Thoracic aorta (tissue), 2 donors: ENCODE data around the gene NFIA. TPM values are rescaled to one million over a fixed set of nuclear protein-coding genes. Genes with fewer than 3 reads are reported as not detected.

Experiments
- ATAC-seq: fragments of 150-250 bp; one replicate; pipeline ENCODE4 v1.8.0; 2017; ENCODE audit warnings: low read depth; ENCODE audit not compliant: insufficient number of reproducible peaks, low FRiP score
- DNase-seq: peaks from one replicate; pipeline ENCODE4 v3.0.0-alpha.2; 2020; ENCODE audit warnings: low spot score
- H3K27ac ChIP-seq, 2 donors: fragments of 200-600 bp; sonication (generic); 1 replicate in 1 of 2; 2 replicates in 1 of 2; pipeline ENCODE4 v1.5.1; 2016; ENCODE audit warnings: mild to moderate bottlenecking in 2 of 2, moderate library complexity in 2 of 2
- H3K27me3 ChIP-seq: fragments of 200-600 bp; sonication (generic); replicated peaks from 2 replicates; pipeline ENCODE4 v1.6.0; 2016; ENCODE audit warnings: mild to moderate bottlenecking; ENCODE audit not compliant: insufficient read depth
- H3K36me3 ChIP-seq: fragments of 200-600 bp; sonication (generic); one replicate; pipeline ENCODE4 v1.5.1; 2016
- H3K4me1 ChIP-seq, 2 donors: fragments of 200-600 bp; sonication (generic); 1 replicate in 1 of 2; 2 replicates in 1 of 2; pipeline versions ENCODE4 v1.5.1 to v1.6.0; 2016; ENCODE audit warnings: low read depth in 2 of 2, mild to moderate bottlenecking in 1 of 2; ENCODE audit not compliant: control insufficient read depth in 1 of 2
- H3K4me3 ChIP-seq: fragments of 200-600 bp; sonication (generic); 2 replicates; pipeline ENCODE4 v1.5.1; 2016; ENCODE audit warnings: mild to moderate bottlenecking
- H3K9me3 ChIP-seq: fragments of 200-600 bp; sonication (generic); 2 replicates; pipeline ENCODE4 v1.5.1; 2016
- CTCF ChIP-seq: fragments of 200-600 bp; sonication (generic); IDR thresholded peaks from one replicate; pipeline ENCODE4 v1.5.1; 2019; ENCODE audit warnings: antibody characterized with exemption
- total RNA-seq, 2 donors: library from RNA; depleted of rRNA; stranded (reverse); fragments of >200 nt; gene quantifications; one replicate each; pipeline versions ENCODE4 v1.1.0 to v1.2.3, GENCODE V29; 2016

Gene NFIA
- total RNA-seq, 2 donors from 2014 or later: 99.8 to 118 TPM

GRCh38 chr1:61253912-61254633 is 171.7 kb downstream of the NFIA start:
- TF ChIP-seq CTCF: no peak
- no peaks in the 10 kb centered on the region for H3K36me3 ChIP-seq
- H3K4me1 ChIP-seq: peaks cover 17 to 81% of the 10 kb centered on the region in 2 donors
- no peak for ATAC-seq
- peak overlapping the region; percentile 62 for H3K4me3 ChIP-seq
- no peaks in the 10 kb centered on the region for H3K27me3 ChIP-seq
- no peaks in the 10 kb centered on the region for H3K9me3 ChIP-seq
- DNase-seq: no peak
- peak overlapping the region in 1 of 2 donors; percentile 51 for H3K27ac ChIP-seq

- TF ChIP-seq CTCF: no peak
- H3K36me3 ChIP-seq: no peaks in the 10 kb centered on the region
- ATAC-seq: no peak
These were observed 172.4 kb downstream of the NFIA start for GRCh38 chr1:61254634-61255357.

GRCh38 chr1:61255358-61255703 is 173.0 kb downstream of the NFIA start:
- no peak for DNase-seq
- Histone ChIP-seq H3K9me3 (no peaks in the 10 kb centered on the region), H3K4me1 (peaks cover 17 to 80% of the 10 kb centered on the region in 2 donors), H3K27ac (peak overlapping the region; percentile 48 to 51), H3K36me3 (no peaks in the 10 kb centered on the region), H3K27me3 (no peaks in the 10 kb centered on the region), H3K4me3 (peak overlapping the region; percentile 62)
- no peak for ATAC-seq
- TF ChIP-seq CTCF: no peak

More at GRCh38 chr1:61254634-61255357, 172.4 kb downstream of the NFIA start:
- no peaks in the 10 kb centered on the region for H3K27me3 ChIP-seq
- peak overlapping the region; percentile 48 to 51 for H3K27ac ChIP-seq
- H3K9me3 ChIP-seq: no peaks in the 10 kb centered on the region
- peaks cover 17 to 85% of the 10 kb centered on the region in 2 donors for H3K4me1 ChIP-seq
- H3K4me3 ChIP-seq: peak overlapping the region; percentile 62
- DNase-seq: no peak

GRCh38 chr1:61259379-61260148 is 177.2 kb downstream of the NFIA start:
- Histone ChIP-seq H3K4me3 (no peak overlapping the region), H3K9me3 (no peaks in the 10 kb centered on the region), H3K27ac (peak overlapping the region in 1 of 2 donors; percentile 6), H3K4me1 (peaks cover 22 to 77% of the 10 kb centered on the region in 2 donors), H3K27me3 (no peaks in the 10 kb centered on the region), H3K36me3 (no peaks in the 10 kb centered on the region)
- no peak for TF ChIP-seq CTCF
- ATAC-seq (no peak), DNase-seq (no peak)

- DNase-seq (no peak), ATAC-seq (no peak)
- no peaks in the 10 kb centered on the region for H3K9me3 ChIP-seq
- no peaks in the 10 kb centered on the region for H3K36me3 ChIP-seq
- no peaks in the 10 kb centered on the region for H3K27me3 ChIP-seq
- no peak for TF ChIP-seq CTCF
- no peak overlapping the region for H3K4me3 ChIP-seq
- H3K27ac ChIP-seq: peak overlapping the region in 1 of 2 donors; percentile 6
- H3K4me1 ChIP-seq: peaks cover 22 to 71% of the 10 kb centered on the region in 2 donors
These were observed 177.8 kb downstream of the NFIA start for GRCh38 chr1:61260171-61260570.
